Muscle layer of duodenum (tissue), 2 donors: ENCODE data around the gene LENG9.
A peak's percentile ranks its signal among the peaks of the same experiment; 100 is the strongest.

ENCODE experiments used
- H3K27ac ChIP-seq: one replicate; pipeline ENCODE4 v1.7.0; 2013; ENCODE audit warnings: mild to moderate bottlenecking, low read length
- H3K27me3 ChIP-seq: one replicate; pipeline ENCODE4 v1.7.0; 2013; ENCODE audit warnings: low read depth, mild to moderate bottlenecking, control low read depth, low read length
- H3K36me3 ChIP-seq, 2 donors: one replicate each; pipeline ENCODE4 v1.7.0; 2013; ENCODE audit warnings: low read length in 2 of 2, control low read depth in 1 of 2, mild to moderate bottlenecking in 1 of 2; ENCODE audit not compliant: insufficient read depth in 2 of 2, control insufficient read depth in 1 of 2
- H3K4me1 ChIP-seq, 2 donors: one replicate each; pipeline ENCODE4 v1.7.0; 2013; ENCODE audit warnings: low read length in 2 of 2, mild to moderate bottlenecking in 2 of 2, control low read depth in 1 of 2, moderate library complexity in 1 of 2; ENCODE audit not compliant: insufficient read depth in 2 of 2, control insufficient read depth in 1 of 2
- H3K4me3 ChIP-seq, 2 donors: one replicate each; pipeline ENCODE4 v1.7.0; 2013; ENCODE audit warnings: low read length in 2 of 2, low read depth in 1 of 2, mild to moderate bottlenecking in 1 of 2
- H3K9me3 ChIP-seq, 2 donors: one replicate each; pipeline ENCODE4 v1.7.0; 2013; ENCODE audit warnings: low read length in 2 of 2, control low read depth in 1 of 2, mild to moderate bottlenecking in 1 of 2; ENCODE audit not compliant: control insufficient read depth in 1 of 2
- donor health status: healthy.

Gene LENG9

GRCh38 chr19:54462655-54463530 lies 685 bp downstream of the LENG9 start:
- H3K27ac ChIP-seq: peak overlapping the region; percentile 77
- H3K36me3 ChIP-seq: peaks cover 24 to 41% of the 10 kb centered on the region in 2 donors
- no peaks in the 10 kb centered on the region for H3K27me3 ChIP-seq
- H3K9me3 ChIP-seq: no peaks in the 10 kb centered on the region
- peak overlapping the region; percentile 42 to 60 for H3K4me3 ChIP-seq
- peaks cover 4 to 33% of the 10 kb centered on the region in 2 donors for H3K4me1 ChIP-seq

GRCh38 chr19:54462047-54462654 lies 1.4 kb downstream of the LENG9 start:
- H3K27ac ChIP-seq: peak overlapping the region; percentile 77

GRCh38 chr19:54461613-54462012 lies 2.0 kb downstream of the LENG9 start:
- H3K27me3 ChIP-seq: no peaks in the 10 kb centered on the region
- H3K27ac ChIP-seq: no peak overlapping the region
- H3K36me3 ChIP-seq: peaks cover 36 to 54% of the 10 kb centered on the region in 2 donors
- peak overlapping the region in 1 of 2 donors; percentile 60 for H3K4me3 ChIP-seq
- no peaks in the 10 kb centered on the region for H3K9me3 ChIP-seq
- H3K4me1 ChIP-seq: peaks cover 4 to 33% of the 10 kb centered on the region in 2 donors

More at GRCh38 chr19:54462047-54462654, 1.4 kb downstream of the LENG9 start:
- Histone ChIP-seq H3K4me1 (peaks cover 4 to 33% of the 10 kb centered on the region in 2 donors), H3K27me3 (no peaks in the 10 kb centered on the region), H3K9me3 (no peaks in the 10 kb centered on the region), H3K4me3 (peak overlapping the region; percentile 42 to 60), H3K36me3 (peaks cover 30 to 48% of the 10 kb centered on the region in 2 donors)

- Histone ChIP-seq H3K4me1 (peaks cover 4 to 33% of the 10 kb centered on the region in 2 donors), H3K4me3 (no peak overlapping the region), H3K36me3 (peaks cover 36 to 58% of the 10 kb centered on the region in 2 donors), H3K27me3 (no peaks in the 10 kb centered on the region), H3K27ac (no peak overlapping the region), H3K9me3 (no peaks in the 10 kb centered on the region)
Observed at GRCh38 chr19:54461210-54461609, 2.4 kb downstream of the LENG9 start.

GRCh38 chr19:54460230-54461005 lies 3.2 kb downstream of the LENG9 start:
- Histone ChIP-seq H3K4me1 (peaks cover 4 to 33% of the 10 kb centered on the region in 2 donors), H3K36me3 (peaks cover 40 to 65% of the 10 kb centered on the region in 2 donors), H3K27ac (no peak overlapping the region)

GRCh38 chr19:54459282-54460229 lies 4.0 kb downstream of the LENG9 start:
- Histone ChIP-seq H3K27ac (no peak overlapping the region), H3K4me1 (peaks cover 4 to 33% of the 10 kb centered on the region in 2 donors), H3K4me3 (no peak overlapping the region), H3K9me3 (no peaks in the 10 kb centered on the region), H3K27me3 (no peaks in the 10 kb centered on the region), H3K36me3 (peaks cover 49 to 74% of the 10 kb centered on the region in 2 donors)

More at GRCh38 chr19:54460230-54461005, 3.2 kb downstream of the LENG9 start:
- Histone ChIP-seq H3K9me3 (no peaks in the 10 kb centered on the region), H3K4me3 (no peak overlapping the region), H3K27me3 (no peaks in the 10 kb centered on the region)

GRCh38 chr19:54458648-54459281 lies 4.8 kb downstream of the LENG9 start:
- no peak overlapping the region for H3K4me3 ChIP-seq
- no peaks in the 10 kb centered on the region for H3K9me3 ChIP-seq
- no peaks in the 10 kb centered on the region for H3K27me3 ChIP-seq
- H3K4me1 ChIP-seq: peaks cover under 1 to 25% of the 10 kb centered on the region in 2 donors
- H3K36me3 ChIP-seq: peaks cover 57 to 82% of the 10 kb centered on the region in 2 donors
- no peak overlapping the region for H3K27ac ChIP-seq

- Histone ChIP-seq H3K36me3 (peaks cover 64 to 89% of the 10 kb centered on the region in 2 donors), H3K9me3 (no peaks in the 10 kb centered on the region), H3K27me3 (no peaks in the 10 kb centered on the region), H3K4me1 (peaks cover 0 to 31% of the 10 kb centered on the region in 2 donors), H3K27ac (no peak overlapping the region), H3K4me3 (no peak overlapping the region)
Observed at GRCh38 chr19:54457773-54458647, 5.6 kb downstream of the LENG9 start.

GRCh38 chr19:54456423-54457373 lies 6.9 kb downstream of the LENG9 start:
- no peak overlapping the region for H3K4me3 ChIP-seq
- peaks cover 78 to 97% of the 10 kb centered on the region in 2 donors for H3K36me3 ChIP-seq
- H3K9me3 ChIP-seq: no peaks in the 10 kb centered on the region
- no peaks in the 10 kb centered on the region for H3K27me3 ChIP-seq
- no peak overlapping the region for H3K27ac ChIP-seq
- H3K4me1 ChIP-seq: peaks cover 0 to 21% of the 10 kb centered on the region in 2 donors
